Epidermal melanocyte (primary cell): Measurements from ENCODE around the gene PHIP.
"Not testable (repeated sequence)": the region's sequence is repeated elsewhere in the genome, so short reads cannot be mapped to it uniquely, and the experiment has no call there.

Source experiments
- DNase-seq: peaks from one replicate; pipeline ENCODE4 v3.0.0; 2011; ENCODE audit warnings: low spot score; ENCODE audit not compliant: insufficient read length

PHIP gene

DNA sequence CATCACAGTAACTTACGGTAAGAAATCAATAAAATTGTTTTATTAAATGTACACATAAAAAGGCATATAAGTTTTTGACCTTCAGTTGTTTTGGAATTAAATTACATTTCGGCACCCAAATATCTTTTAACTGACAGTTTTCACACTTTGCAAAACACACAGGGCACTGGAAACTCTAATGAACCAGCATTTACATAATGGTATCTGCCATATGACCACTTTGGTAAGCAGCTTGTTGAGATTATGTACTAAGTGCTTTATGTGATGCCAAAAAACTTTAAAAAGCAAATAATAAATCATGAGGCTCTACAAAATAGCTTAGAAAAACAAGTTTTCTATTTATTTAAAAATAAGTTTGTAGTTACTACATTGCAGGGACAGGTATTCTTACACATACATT is 142.5 kb downstream of the PHIP start:
- DNase-seq = no peak

GRCh38 chr6:78925317-78925716 is 152.7 kb downstream of the PHIP start:
- no peak for DNase-seq

- DNase-seq = not testable (repeated sequence)
Measured at GRCh38 chr6:78921168-78921567, 156.9 kb downstream of the PHIP start.

- DNase-seq = no peak
Measured at GRCh38 chr6:78917788-78918187, 160.3 kb downstream of the PHIP start.

DNA sequence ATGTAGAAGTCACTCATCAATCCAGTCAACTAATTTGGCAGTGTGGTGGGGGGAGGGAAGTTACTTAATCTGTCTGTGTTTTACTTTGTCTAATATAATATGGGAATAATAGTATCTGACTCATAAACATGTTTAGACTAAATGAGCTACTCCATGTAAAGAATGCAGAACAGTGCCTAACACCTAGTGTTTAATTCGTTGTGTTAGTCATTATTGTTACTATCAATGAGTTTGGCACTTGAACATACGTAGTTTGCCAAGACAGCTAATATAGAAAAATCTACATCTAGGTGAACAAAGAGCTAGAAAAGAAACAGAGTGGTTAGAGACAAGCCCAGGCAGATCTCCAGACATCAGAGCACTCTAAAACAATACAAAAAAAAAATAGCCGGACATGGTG is 161.6 kb downstream of the PHIP start:
- DNase-seq = no peak

DNA sequence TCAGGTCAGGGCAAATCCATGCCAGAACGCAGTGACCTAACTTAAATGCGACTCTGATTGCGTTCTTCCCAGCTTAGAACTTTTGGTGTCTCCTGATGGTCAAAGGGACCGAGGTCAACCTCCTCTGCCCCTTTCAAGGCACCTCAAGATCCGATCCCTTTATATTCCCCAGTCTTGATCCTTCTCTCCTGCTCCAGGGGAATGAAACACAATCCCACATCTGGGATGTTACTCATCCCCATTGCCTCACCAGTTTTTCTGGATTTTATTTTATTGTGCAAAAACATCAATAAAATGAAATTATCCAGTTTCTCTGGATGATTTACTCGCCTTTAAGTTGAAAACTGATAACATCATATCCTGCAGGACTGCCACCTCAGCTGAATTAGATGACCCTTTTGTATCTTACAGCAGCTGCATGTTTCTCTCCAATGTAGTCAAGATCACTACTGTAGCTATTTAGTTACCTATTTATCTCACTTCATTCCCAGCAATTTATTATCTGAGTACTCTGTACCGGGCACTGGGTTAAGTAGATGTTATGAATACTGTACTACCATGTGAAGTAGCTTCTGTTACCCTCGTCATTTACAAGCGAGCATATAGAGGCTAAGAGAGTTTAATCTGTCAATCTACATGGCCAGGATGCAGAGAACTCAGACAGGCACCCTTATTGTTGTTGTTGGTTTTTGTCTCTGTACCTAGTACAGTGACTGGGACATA is 166.7 kb downstream of the PHIP start:
- no peak for DNase-seq

DNA sequence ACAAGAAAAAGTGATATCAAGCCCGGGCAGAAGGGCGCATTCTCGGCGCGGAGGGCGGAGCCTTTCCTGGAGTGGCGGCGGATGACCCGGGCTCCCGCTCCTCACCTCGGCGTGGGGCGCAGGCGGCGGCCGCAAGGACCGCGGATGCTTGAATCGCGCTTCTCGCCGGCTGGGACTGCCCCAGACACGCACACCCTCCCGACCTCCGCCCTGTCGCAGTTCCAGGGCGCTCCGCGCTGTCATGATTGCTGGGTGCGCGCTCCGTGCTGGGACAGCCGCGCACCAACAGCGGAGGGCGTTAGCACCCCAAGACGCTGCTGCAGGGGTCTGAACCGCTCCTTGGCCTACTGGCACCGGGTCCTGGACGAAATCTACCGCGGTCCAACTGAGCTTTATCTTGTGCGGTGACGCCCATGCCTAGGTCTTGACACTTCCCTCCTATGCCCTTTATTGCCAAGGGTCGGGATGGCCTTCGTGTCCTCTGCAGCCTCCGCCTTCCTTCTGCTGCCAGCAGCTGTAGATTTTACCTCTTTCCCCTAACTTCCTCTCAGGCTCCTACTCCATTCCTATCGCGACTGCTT is 167.4 kb downstream of the PHIP start:
- no peak for DNase-seq

DNA sequence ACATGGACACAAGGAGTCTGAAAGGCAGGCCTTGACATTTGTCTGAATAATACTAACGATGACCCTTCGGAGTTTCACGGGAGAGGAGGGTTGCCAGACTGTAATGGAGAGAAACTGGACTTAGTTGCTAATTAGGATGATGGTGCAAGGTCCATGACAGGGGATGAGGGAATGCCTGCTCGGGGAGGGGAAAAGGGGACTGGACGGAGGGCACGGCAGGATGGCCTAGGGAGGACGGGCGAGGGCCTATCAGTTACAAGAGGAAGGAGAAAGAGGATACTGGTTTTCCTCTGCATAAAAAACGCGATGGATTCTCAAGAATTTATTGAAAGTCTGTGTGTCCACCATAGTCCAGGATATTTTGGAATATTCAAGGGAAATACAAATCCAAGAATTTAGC is 168.0 kb downstream of the PHIP start:
- no peak for DNase-seq

DNA sequence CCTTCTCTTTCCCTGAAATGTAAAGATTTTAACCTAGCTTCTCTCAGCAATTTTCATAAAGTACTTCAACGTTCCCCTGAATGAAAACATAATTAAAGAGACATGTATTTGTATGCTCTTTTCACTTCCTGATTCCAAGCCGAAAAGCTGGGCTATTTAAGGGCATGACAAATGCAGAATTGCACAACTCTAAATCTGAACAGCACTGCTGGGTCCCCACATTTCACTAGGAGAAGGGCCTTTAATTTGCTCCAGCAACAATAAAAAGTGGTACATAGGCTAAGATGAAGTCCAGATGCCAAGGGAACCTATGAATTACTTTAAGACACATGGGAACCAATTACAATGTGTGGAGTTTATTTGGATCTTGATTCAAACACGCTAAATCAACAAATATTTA is 168.7 kb downstream of the PHIP start:
- DNase-seq = no peak

GRCh38 chr6:78908621-78909020 is 169.4 kb downstream of the PHIP start:
- no peak for DNase-seq

- DNase-seq = no peak
Measured at GRCh38 chr6:78896227-78896626, 181.8 kb downstream of the PHIP start.

GRCh38 chr6:78889901-78890300 is 188.2 kb downstream of the PHIP start:
- DNase-seq = not testable (repeated sequence)
